HG02798 (cell line): ENCODE data around the gene UBE2K.
A peak's percentile ranks its signal among the peaks of the same experiment; 100 is the strongest.
"Not testable (repeated sequence)": the region's sequence is repeated elsewhere in the genome, so short reads cannot be mapped to it uniquely, and the experiment has no call there.

ENCODE experiments used
- ATAC-seq: cut with Tn5 transposase; IDR thresholded peaks from one replicate; pipeline ENCODE4 v1.9.1; 2021; ENCODE audit warnings: mild to moderate bottlenecking; ENCODE audit not compliant: unreplicated experiment, poor library complexity

The UBE2K gene

GRCh38 chr4:39697740-39698423 lies at the start of gene UBE2K:
TSS of gene UBE2K (plus strand) at chr4:39698136. CDS start at chr4:39698328, 192 bp downstream.
- peak; percentile 96 for ATAC-seq

GRCh38 chr4:39648213-39648612 lies 49.7 kb upstream of the UBE2K start:
- no peak for ATAC-seq

- ATAC-seq: no peak
Observed at GRCh38 chr4:39648827-39649558, 48.9 kb upstream of the UBE2K start.

- ATAC-seq: no peak
Observed at GRCh38 chr4:39649639-39650265, 48.2 kb upstream of the UBE2K start.

- not testable (repeated sequence) for ATAC-seq
Observed at GRCh38 chr4:39651586-39651985, 46.4 kb upstream of the UBE2K start.

- no peak for ATAC-seq
Observed at GRCh38 chr4:39655211-39655610, 42.7 kb upstream of the UBE2K start.

GRCh38 chr4:39655876-39656275 lies 42.1 kb upstream of the UBE2K start:
- ATAC-seq: no peak

GRCh38 chr4:39656638-39657037 lies 41.3 kb upstream of the UBE2K start:
- ATAC-seq: not testable (repeated sequence)

GRCh38 chr4:39657465-39657864 lies 40.5 kb upstream of the UBE2K start:
- peak; percentile 70 for ATAC-seq

- ATAC-seq: no peak
Observed at GRCh38 chr4:39658756-39659155, 39.2 kb upstream of the UBE2K start.

GRCh38 chr4:39660045-39660444 lies 37.9 kb upstream of the UBE2K start:
- ATAC-seq: no peak

GRCh38 chr4:39660757-39661156 lies 37.2 kb upstream of the UBE2K start:
- no peak for ATAC-seq

- no peak for ATAC-seq
Observed at GRCh38 chr4:39662683-39663082, 35.3 kb upstream of the UBE2K start.

GRCh38 chr4:39664828-39665731 lies 32.9 kb upstream of the UBE2K start:
- no peak for ATAC-seq

- no peak for ATAC-seq
Observed at GRCh38 chr4:39667706-39668105, 30.2 kb upstream of the UBE2K start.

- no peak for ATAC-seq
Observed at GRCh38 chr4:39668887-39669286, 29.0 kb upstream of the UBE2K start.

GRCh38 chr4:39670296-39670695 lies 27.6 kb upstream of the UBE2K start:
- ATAC-seq: not testable (repeated sequence)

- not testable (repeated sequence) for ATAC-seq
Observed at GRCh38 chr4:39675681-39676080, 22.3 kb upstream of the UBE2K start.

GRCh38 chr4:39681003-39681402 lies 16.9 kb upstream of the UBE2K start:
- not testable (repeated sequence) for ATAC-seq

- ATAC-seq: peak; percentile 79
Observed at GRCh38 chr4:39682138-39682537, 15.8 kb upstream of the UBE2K start.
